HUES6 (cell line): ENCODE measurements around the gene UQCRC1.
A peak's percentile ranks its signal among the peaks of the same experiment; 100 is the strongest.

Experiments
- H3K27ac ChIP-seq: 2 replicates; pipeline ENCODE4 v1.7.0; 2013; ENCODE audit warnings: low read depth, mild to moderate bottlenecking, low read length, inconsistent platforms
- H3K27me3 ChIP-seq: 2 replicates; pipeline ENCODE4 v1.6.1; 2013; ENCODE audit warnings: low read length; ENCODE audit not compliant: control insufficient read depth, insufficient read depth
- H3K36me3 ChIP-seq: 2 replicates; pipeline ENCODE4 v1.6.1; 2013; ENCODE audit warnings: low read length; ENCODE audit not compliant: control insufficient read depth, insufficient read depth
- H3K4me1 ChIP-seq: 2 replicates; pipeline ENCODE4 v1.6.1; 2013; ENCODE audit warnings: low read length; ENCODE audit not compliant: control insufficient read depth, insufficient read depth
- H3K4me3 ChIP-seq: 2 replicates; pipeline ENCODE4 v1.5.1; 2013; ENCODE audit warnings: low read depth, low read length
- H3K9ac ChIP-seq: one replicate; pipeline ENCODE4 v1.6.1; 2013; ENCODE audit warnings: mild to moderate bottlenecking, low read length
- H3K9me3 ChIP-seq: 2 replicates; pipeline ENCODE4 v1.6.1; 2013; ENCODE audit warnings: low read depth, low read length; ENCODE audit not compliant: control insufficient read depth, insufficient read depth

UQCRC1 gene

DNA sequence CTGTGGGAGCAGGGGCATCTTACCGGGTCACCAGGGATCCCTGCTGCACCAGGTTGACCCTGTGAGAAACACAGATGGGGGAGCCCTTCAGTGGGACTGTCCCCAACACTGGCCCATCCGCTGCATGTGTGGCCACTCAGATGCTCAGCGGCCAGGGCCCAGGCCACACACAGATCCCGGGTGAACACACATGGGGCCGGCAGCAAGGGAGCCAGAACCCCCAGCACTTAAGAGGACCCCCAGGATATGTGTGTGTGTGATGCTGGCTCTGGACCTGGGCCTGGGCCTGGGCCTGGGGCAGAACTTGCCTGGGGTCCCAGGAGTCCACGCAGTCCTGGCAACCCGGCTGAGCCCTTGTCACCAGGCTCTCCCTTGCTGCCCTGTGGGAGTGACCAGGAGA lies 41.0 kb downstream of the UQCRC1 start:
- H3K9ac ChIP-seq, result no peak overlapping the region
- H3K36me3 ChIP-seq, result peaks cover 96% of the 10 kb centered on the region
- H3K27ac ChIP-seq, result no peak overlapping the region

DNA sequence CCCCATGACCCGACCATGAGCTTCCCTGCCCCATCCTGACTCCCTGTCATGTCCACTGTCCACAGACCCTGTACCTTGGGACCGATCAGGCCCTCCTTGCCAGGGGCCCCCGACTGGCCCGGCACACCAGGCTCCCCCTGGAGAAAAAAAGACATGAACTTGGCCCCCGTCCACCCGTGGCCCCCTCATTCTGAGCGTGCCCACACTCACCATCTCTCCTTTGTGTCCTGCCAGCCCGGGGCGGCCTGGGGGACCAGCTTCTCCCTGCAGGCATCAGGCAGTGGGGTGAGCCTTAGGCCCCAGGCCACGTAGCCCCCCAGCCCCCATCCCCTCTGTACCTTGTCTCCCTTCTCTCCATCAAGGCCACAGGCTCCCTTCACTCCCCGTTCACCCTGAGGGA lies 41.9 kb downstream of the UQCRC1 start:
- peaks cover 15% of the 10 kb centered on the region; the same call in 1 of the 2 replicates for H3K4me1 ChIP-seq
- H3K4me3 ChIP-seq, result no peak overlapping the region
- H3K36me3 ChIP-seq, result peaks cover 87% of the 10 kb centered on the region
- H3K27me3 ChIP-seq, result no peaks in the 10 kb centered on the region
- H3K27ac ChIP-seq, result no peak overlapping the region
- H3K9me3 ChIP-seq, result no peaks in the 10 kb centered on the region
- no peak overlapping the region for H3K9ac ChIP-seq

More for the DNA sequence above, 41.0 kb downstream of the UQCRC1 start:
- no peaks in the 10 kb centered on the region for H3K27me3 ChIP-seq
- no peak overlapping the region for H3K4me3 ChIP-seq
- H3K9me3 ChIP-seq, result no peaks in the 10 kb centered on the region
- H3K4me1 ChIP-seq, result peaks cover 7% of the 10 kb centered on the region; the same call in 1 of the 2 replicates

DNA sequence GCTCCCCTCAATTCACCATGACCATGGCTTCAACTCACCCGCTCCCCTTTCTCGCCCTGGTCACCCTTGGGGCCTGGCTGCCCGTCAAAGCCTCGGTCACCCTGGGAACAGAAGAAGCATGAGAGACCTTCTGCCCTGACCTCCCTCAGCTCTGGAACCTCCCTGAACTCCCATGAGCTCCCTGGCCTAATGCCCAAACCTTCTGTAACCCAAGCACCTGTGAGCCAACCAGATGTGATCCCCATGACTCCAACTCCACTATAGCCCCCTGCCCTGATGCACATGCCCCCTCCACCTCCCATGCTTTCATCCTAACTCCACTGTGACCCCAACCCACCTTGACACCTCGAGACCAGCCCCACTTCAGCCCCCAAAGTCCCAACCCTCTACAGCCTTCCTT lies 42.4 kb downstream of the UQCRC1 start:
- H3K4me1 ChIP-seq, result peaks cover 15% of the 10 kb centered on the region; the same call in 1 of the 2 replicates
- no peaks in the 10 kb centered on the region for H3K9me3 ChIP-seq
- H3K27ac ChIP-seq, result no peak overlapping the region
- H3K36me3 ChIP-seq, result peaks cover 88% of the 10 kb centered on the region
- H3K4me3 ChIP-seq, result no peak overlapping the region
- H3K9ac ChIP-seq, result no peak overlapping the region
- H3K27me3 ChIP-seq, result no peaks in the 10 kb centered on the region

GRCh38 chr3:48566401-48566760 lies 43.1 kb downstream of the UQCRC1 start:
- Histone ChIP-seq H3K9me3 (no peaks in the 10 kb centered on the region), H3K4me1 (peaks cover 20% of the 10 kb centered on the region), H3K9ac (no peak overlapping the region)

GRCh38 chr3:48565591-48566400 lies 43.6 kb downstream of the UQCRC1 start:
- H3K36me3 ChIP-seq, result peaks cover 77% of the 10 kb centered on the region
- no peaks in the 10 kb centered on the region for H3K27me3 ChIP-seq
- H3K27ac ChIP-seq, result no peak overlapping the region
- H3K4me1 ChIP-seq, result peaks cover 26% of the 10 kb centered on the region
- no peaks in the 10 kb centered on the region for H3K9me3 ChIP-seq
- H3K4me3 ChIP-seq, result no peak overlapping the region
- H3K9ac ChIP-seq, result no peak overlapping the region

More at GRCh38 chr3:48566401-48566760, 43.1 kb downstream of the UQCRC1 start:
- Histone ChIP-seq H3K27me3 (no peaks in the 10 kb centered on the region), H3K27ac (no peak overlapping the region), H3K4me3 (no peak overlapping the region), H3K36me3 (peaks cover 83% of the 10 kb centered on the region)

GRCh38 chr3:48565186-48565585 lies 44.3 kb downstream of the UQCRC1 start:
- Histone ChIP-seq H3K36me3 (peaks cover 71% of the 10 kb centered on the region), H3K4me3 (no peak overlapping the region), H3K9ac (no peak overlapping the region), H3K9me3 (no peaks in the 10 kb centered on the region), H3K27ac (no peak overlapping the region), H3K4me1 (peaks cover 32% of the 10 kb centered on the region), H3K27me3 (no peaks in the 10 kb centered on the region)

- Histone ChIP-seq H3K27ac (peak overlapping the region; percentile 44; the same call in 1 of the 2 replicates), H3K27me3 (no peaks in the 10 kb centered on the region), H3K4me3 (no peak overlapping the region), H3K4me1 (peaks cover 36% of the 10 kb centered on the region), H3K9ac (no peak overlapping the region), H3K9me3 (no peaks in the 10 kb centered on the region), H3K36me3 (peaks cover 66% of the 10 kb centered on the region)
Measured at GRCh38 chr3:48564667-48565066, 44.8 kb downstream of the UQCRC1 start.

DNA sequence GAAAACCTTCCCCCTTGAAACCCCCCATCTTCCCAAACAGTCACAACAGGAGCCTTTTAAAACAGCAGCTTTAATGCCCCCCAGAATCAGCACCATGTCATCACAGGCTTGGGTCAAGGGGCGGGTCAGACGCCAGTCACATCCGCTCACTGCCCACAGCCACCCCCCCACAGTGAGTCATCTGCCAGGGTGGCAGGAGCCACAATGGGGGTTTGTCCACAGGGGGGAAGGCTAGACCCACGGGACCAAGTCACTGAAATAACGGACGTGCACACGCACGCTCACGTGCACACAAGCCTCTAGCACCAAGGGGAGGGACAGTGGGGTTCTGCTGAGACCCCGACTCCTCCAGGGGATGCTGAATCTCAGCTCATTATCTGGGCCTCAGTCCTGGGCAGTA lies 45.4 kb downstream of the UQCRC1 start:
- H3K9me3 ChIP-seq, result no peaks in the 10 kb centered on the region
- H3K4me3 ChIP-seq, result no peak overlapping the region
- no peak overlapping the region for H3K9ac ChIP-seq
- peaks cover 60% of the 10 kb centered on the region for H3K36me3 ChIP-seq
- peaks cover 39% of the 10 kb centered on the region for H3K4me1 ChIP-seq
- no peak overlapping the region; the same call in 1 of the 2 replicates for H3K27ac ChIP-seq
- H3K27me3 ChIP-seq, result no peaks in the 10 kb centered on the region

- Histone ChIP-seq H3K4me1 (peaks cover 43% of the 10 kb centered on the region), H3K9me3 (no peaks in the 10 kb centered on the region), H3K36me3 (peaks cover 54% of the 10 kb centered on the region), H3K27me3 (no peaks in the 10 kb centered on the region), H3K9ac (peak within 1 kb of the TSS; percentile 34), H3K4me3 (no peak within 1 kb of the TSS), H3K27ac (peak within 1 kb of the TSS; percentile 44; the same call in 1 of the 2 replicates)
Measured at GRCh38 chr3:48563382-48563918, 46.0 kb downstream of the UQCRC1 start, which contains the start of gene UCN2. UCN2 (minus strand) TSS chr3:48563781; CDS start chr3:48563124, 657 bp downstream.

- Histone ChIP-seq H3K4me3 (no peak overlapping the region), H3K27ac (no peak overlapping the region), H3K27me3 (no peaks in the 10 kb centered on the region), H3K9me3 (no peaks in the 10 kb centered on the region), H3K4me1 (peaks cover 49% of the 10 kb centered on the region), H3K9ac (no peak overlapping the region), H3K36me3 (peaks cover 45% of the 10 kb centered on the region)
Measured at GRCh38 chr3:48562367-48563095, 46.9 kb downstream of the UQCRC1 start.
